ENCODE results near the gene OPN1LW. TPM values are rescaled to one million over a fixed set of nuclear protein-coding genes. Genes with fewer than 3 reads are reported as not detected.

OPN1LW gene
- total RNA-seq, 1 donor = not detected

DNA sequence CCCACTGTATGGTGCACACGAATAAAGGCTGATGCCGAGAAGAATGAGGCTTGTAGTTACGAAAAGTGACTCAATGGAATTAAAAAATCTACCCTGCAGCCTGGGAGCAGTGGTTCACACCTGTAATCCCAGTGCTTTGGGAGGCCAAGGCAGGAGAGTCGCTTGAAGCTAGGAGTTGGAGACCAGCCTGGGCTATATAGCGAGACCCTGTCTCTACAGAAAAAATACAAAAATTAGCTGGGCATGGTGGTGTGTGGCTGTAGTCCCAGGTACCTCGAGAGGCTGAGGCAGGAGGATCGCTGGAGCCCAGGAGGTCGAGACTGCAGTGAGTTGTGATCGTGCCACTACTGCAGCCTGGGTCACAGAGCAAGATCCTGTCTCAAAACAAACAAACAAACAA lies 11.7 kb upstream of the OPN1LW start:
- TF ChIP-seq, protein P1, sequence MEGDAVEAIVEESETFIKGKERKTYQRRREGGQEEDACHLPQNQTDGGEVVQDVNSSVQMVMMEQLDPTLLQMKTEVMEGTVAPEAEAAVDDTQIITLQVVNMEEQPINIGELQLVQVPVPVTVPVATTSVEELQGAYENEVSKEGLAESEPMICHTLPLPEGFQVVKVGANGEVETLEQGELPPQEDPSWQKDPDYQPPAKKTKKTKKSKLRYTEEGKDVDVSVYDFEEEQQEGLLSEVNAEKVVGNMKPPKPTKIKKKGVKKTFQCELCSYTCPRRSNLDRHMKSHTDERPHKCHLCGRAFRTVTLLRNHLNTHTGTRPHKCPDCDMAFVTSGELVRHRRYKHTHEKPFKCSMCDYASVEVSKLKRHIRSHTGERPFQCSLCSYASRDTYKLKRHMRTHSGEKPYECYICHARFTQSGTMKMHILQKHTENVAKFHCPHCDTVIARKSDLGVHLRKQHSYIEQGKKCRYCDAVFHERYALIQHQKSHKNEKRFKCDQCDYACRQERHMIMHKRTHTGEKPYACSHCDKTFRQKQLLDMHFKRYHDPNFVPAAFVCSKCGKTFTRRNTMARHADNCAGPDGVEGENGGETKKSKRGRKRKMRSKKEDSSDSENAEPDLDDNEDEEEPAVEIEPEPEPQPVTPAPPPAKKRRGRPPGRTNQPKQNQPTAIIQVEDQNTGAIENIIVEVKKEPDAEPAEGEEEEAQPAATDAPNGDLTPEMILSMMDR (IDR thresholded peaks at IDR 0.05; ENCODE audit: insufficient read depth, low read depth, low read length) = no peak
- DNase-seq (ENCODE audit: low read depth) = no peak

DNA sequence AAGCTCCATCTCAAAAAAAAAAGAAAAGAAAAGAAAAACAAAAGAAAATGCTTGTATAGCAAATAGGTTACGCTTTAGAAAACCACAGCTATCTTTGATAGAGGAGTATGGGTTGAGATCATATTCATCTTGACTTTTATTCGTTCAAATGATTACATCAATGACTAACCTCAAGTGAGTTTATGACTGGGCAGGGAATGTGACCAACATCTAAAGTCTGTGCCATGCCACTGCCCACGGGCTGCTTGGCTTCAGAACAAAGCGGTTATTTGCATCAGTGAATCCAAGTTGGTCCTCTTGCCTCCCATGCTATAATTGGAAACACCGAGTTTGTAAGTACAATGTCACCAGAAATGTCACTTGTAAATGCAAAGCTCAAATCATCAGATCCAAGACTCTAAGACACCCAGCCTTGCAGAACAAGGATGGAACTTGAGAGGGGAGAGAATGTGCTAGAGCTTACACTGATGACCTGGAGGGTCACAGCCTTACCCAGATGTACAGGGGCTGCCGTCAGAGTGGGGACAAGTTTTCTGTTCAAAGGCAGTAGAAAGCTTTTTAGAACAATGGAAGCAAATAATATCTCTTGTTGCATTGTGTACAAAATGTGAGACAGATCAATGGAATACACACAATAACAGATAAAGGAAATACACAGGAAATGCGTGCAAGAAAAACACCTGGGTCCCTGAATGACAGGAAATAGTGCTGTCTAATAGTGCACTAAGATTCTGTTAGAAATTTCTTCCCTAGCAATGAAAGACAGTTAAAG lies 8.4 kb upstream of the OPN1LW start:
- TF ChIP-seq, protein P1 (IDR thresholded peaks at IDR 0.05; ENCODE audit: insufficient read depth, low read depth, low read length) = no peak
- no peak overlapping the region for H3K4me3 ChIP-seq (ENCODE audit: low read depth, low read length)
- no peak for DNase-seq (ENCODE audit: low read depth)

More for the DNA sequence above, 11.7 kb upstream of the OPN1LW start:
- no peak overlapping the region for H3K4me3 ChIP-seq (ENCODE audit: low read depth, low read length)

DNA sequence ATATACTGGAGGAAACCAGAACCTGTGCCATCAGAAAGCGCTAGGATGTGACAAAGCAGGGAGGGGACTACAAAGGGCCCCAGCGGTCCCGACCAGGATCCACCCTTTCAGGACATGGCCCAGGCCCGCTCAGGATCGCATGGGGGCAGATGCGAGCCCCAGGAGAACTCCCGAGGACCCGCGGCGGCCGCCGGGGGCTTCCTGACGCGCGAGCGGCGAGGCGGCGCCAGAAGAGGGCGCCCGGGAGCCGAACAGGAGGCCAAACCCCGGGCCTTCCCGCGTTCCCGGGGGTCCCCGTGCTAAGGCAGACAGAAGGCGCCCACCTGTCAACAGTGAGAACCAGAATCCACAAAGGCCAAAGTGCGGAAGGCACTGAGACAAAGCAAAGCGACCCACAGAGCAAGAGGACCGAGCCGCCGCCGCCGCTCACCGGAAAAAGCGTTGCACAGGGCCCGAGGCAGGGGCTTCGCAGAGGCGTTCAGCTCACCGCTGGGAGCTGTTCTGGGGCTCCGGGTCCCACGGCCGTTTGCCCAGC lies 7.3 kb upstream of the OPN1LW start:
- peak overlapping the region; percentile 24 for H3K4me3 ChIP-seq (ENCODE audit: low read depth, low read length)
- TF ChIP-seq, protein P1 (IDR thresholded peaks at IDR 0.05; ENCODE audit: insufficient read depth, low read depth, low read length) = peak; percentile 60
- peak; percentile 56 for DNase-seq (ENCODE audit: low read depth)

DNA sequence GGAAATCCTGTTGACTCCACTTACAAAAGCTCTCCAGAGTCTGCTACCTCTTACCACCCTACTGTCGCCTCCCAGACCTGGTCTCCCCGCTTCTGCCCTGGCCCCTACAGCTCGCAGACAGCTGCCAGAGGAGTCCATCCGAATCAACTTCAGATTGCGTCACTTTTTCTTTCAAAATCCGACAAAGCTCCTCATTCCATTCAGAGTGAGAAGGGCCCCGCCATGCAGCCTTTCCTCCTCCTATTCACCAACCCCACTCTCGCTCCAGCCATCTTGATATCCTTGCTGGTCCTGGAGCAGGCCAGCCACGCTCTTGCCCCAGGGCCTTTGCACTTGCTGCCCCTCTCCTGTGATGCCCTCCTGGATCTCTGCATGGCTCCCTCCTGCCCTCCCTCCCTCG lies 5.2 kb upstream of the OPN1LW start:
- TF ChIP-seq, protein P1 (IDR thresholded peaks at IDR 0.05; ENCODE audit: insufficient read depth, low read depth, low read length) = no peak
- no peak for DNase-seq (ENCODE audit: low read depth)
- no peak overlapping the region for H3K4me3 ChIP-seq (ENCODE audit: low read depth, low read length)

DNA sequence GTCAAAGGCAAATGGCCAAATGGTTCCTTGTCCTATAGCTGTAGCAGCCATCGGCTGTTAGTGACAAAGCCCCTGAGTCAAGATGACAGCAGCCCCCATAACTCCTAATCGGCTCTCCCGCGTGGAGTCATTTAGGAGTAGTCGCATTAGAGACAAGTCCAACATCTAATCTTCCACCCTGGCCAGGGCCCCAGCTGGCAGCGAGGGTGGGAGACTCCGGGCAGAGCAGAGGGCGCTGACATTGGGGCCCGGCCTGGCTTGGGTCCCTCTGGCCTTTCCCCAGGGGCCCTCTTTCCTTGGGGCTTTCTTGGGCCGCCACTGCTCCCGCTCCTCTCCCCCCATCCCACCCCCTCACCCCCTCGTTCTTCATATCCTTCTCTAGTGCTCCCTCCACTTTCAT lies 3.8 kb upstream of the OPN1LW start:
- no peak overlapping the region for H3K4me3 ChIP-seq (ENCODE audit: low read depth, low read length)
- DNase-seq (ENCODE audit: low read depth) = no peak
- TF ChIP-seq, protein P1 (IDR thresholded peaks at IDR 0.05; ENCODE audit: insufficient read depth, low read depth, low read length) = no peak

DNA sequence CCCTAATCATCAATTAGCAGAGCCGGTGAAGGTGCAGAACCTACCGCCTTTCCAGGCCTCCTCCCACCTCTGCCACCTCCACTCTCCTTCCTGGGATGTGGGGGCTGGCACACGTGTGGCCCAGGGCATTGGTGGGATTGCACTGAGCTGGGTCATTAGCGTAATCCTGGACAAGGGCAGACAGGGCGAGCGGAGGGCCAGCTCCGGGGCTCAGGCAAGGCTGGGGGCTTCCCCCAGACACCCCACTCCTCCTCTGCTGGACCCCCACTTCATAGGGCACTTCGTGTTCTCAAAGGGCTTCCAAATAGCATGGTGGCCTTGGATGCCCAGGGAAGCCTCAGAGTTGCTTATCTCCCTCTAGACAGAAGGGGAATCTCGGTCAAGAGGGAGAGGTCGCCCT lies 3.3 kb upstream of the OPN1LW start:
- no peak for DNase-seq (ENCODE audit: low read depth)
- no peak overlapping the region for H3K4me3 ChIP-seq (ENCODE audit: low read depth, low read length)
- TF ChIP-seq, protein P1 (IDR thresholded peaks at IDR 0.05; ENCODE audit: insufficient read depth, low read depth, low read length) = no peak

Data from fibroblast of villous mesenchyme (primary cell).